Gastroesophageal sphincter (tissue), 4 donors: Measurements from ENCODE around the gene NPDC1. TPM values are rescaled to one million over a fixed set of nuclear protein-coding genes. Genes with fewer than 3 reads are reported as not detected.

ENCODE experiments used
- ATAC-seq: fragments of 150-250 bp; one replicate; pipeline ENCODE4 v1.9.1; 2016; ENCODE audit warnings: mild to moderate bottlenecking, moderate library complexity
- H3K27ac ChIP-seq, 4 donors: fragments of 200-600 bp; sonication (generic) in 3 of 4; 1 replicate in 3 of 4; 2 replicates in 1 of 4; pipeline ENCODE4 v1.5.1; 2016 to 2019
- H3K27me3 ChIP-seq: fragments of 200-600 bp; sonication (generic); one replicate; pipeline ENCODE4 v1.5.1; 2019
- H3K36me3 ChIP-seq, 2 donors: fragments of 200-600 bp; sonication (generic); one replicate each; pipeline ENCODE4 v1.5.1; 2019; ENCODE audit warnings: control low read depth in 1 of 2
- H3K4me1 ChIP-seq, 3 donors: fragments of 200-600 bp; sonication (generic); 1 replicate in 2 of 3; 2 replicates in 1 of 3; pipeline ENCODE4 v1.5.1; 2016 to 2019; ENCODE audit warnings: control low read depth in 2 of 3
- H3K4me3 ChIP-seq, 2 donors: fragments of 200-600 bp; sonication (generic); one replicate each; pipeline ENCODE4 v1.5.1; 2019; ENCODE audit warnings: mild to moderate bottlenecking in 1 of 2, moderate library complexity in 1 of 2
- H3K9me3 ChIP-seq, 3 donors: fragments of 200-600 bp; sonication (generic); one replicate each; pipeline ENCODE4 v1.5.1; 2017 to 2019; ENCODE audit warnings: control low read depth in 2 of 3
- EP300 ChIP-seq: sonication (generic); formaldehyde crosslinking; IDR thresholded peaks from one replicate; pipeline ENCODE4 v1.6.1; 2017; ENCODE audit warnings: antibody characterized with exemption, mild to moderate bottlenecking
- POLR2A ChIP-seq, 2 donors: fragments of 450-650 bp; IDR thresholded peaks; one replicate each; pipeline ENCODE4 v1.6.1; 2017; ENCODE audit warnings: antibody characterized with exemption in 2 of 2, mild to moderate bottlenecking in 2 of 2, moderate library complexity in 1 of 2
- POLR2AphosphoS5 ChIP-seq: sonication (generic); formaldehyde crosslinking; IDR thresholded peaks from one replicate; pipeline ENCODE4 v1.6.1; 2017; ENCODE audit warnings: antibody characterized with exemption
- WGBS, 2 donors: methylation state at CpG; one replicate each; pipeline ENCODE4 v1.1.5; 2018; ENCODE audit warnings: low coverage in 1 of 2; 5-methylcytosine and 5-hydroxymethylcytosine counted together
- total RNA-seq, 4 donors: library from RNA; depleted of rRNA; stranded (reverse); fragments of >200 nt; gene quantifications; one replicate each; pipeline ENCODE4 v1.1.0, GENCODE V29; 2016
- TF ChIP-seq, protein P1 (sequence below), 4 experiments: fragments of 200-600 bp in 2 of 4; fragments of 450-650 bp in 2 of 4; sonication (generic) in 1 of 4; IDR thresholded peaks; one replicate each; pipeline ENCODE4 v1.5.1; 2017 to 2019; ENCODE audit warnings: antibody characterized with exemption in 4 of 4, mild to moderate bottlenecking in 2 of 4, moderate library complexity in 2 of 4

Gene NPDC1
- total RNA-seq, 4 donors from 2014 or later = 50.4 to 69.9 (median 59.5) TPM

GRCh38 chr9:137075275-137075775, 29.3 kb upstream of the NPDC1 start:
- TF ChIP-seq POLR2AphosphoS5 (no peak), POLR2A (IDR thresholded peaks at IDR 0.05) (no peak), EP300 (no peak)
- TF ChIP-seq, protein P1, sequence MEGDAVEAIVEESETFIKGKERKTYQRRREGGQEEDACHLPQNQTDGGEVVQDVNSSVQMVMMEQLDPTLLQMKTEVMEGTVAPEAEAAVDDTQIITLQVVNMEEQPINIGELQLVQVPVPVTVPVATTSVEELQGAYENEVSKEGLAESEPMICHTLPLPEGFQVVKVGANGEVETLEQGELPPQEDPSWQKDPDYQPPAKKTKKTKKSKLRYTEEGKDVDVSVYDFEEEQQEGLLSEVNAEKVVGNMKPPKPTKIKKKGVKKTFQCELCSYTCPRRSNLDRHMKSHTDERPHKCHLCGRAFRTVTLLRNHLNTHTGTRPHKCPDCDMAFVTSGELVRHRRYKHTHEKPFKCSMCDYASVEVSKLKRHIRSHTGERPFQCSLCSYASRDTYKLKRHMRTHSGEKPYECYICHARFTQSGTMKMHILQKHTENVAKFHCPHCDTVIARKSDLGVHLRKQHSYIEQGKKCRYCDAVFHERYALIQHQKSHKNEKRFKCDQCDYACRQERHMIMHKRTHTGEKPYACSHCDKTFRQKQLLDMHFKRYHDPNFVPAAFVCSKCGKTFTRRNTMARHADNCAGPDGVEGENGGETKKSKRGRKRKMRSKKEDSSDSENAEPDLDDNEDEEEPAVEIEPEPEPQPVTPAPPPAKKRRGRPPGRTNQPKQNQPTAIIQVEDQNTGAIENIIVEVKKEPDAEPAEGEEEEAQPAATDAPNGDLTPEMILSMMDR (IDR thresholded peaks at IDR 0.05) = no peak
- 82 to 90% methylated on average over 11 to 12 of the region's 12 CpGs for WGBS, 2 donors
- H3K27ac ChIP-seq = no peak overlapping the region
- no peak for ATAC-seq
- peaks cover 21% of the 10 kb centered on the region for H3K27me3 ChIP-seq
- no peaks in the 10 kb centered on the region for H3K9me3 ChIP-seq
- H3K36me3 ChIP-seq = peaks cover 0 to 20% of the 10 kb centered on the region in 2 donors
- no peak overlapping the region for H3K4me3 ChIP-seq
- H3K4me1 ChIP-seq = peaks cover 0 to 49% (median 19%) of the 10 kb centered on the region in 3 donors

GRCh38 chr9:137074657-137075274, 28.8 kb upstream of the NPDC1 start:
- 77 to 90% methylated on average over 4 to 6 of the region's 12 CpGs for WGBS, 2 donors
- Histone ChIP-seq H3K27me3 (peaks cover 25% of the 10 kb centered on the region), H3K27ac (no peak overlapping the region), H3K4me3 (no peak overlapping the region), H3K4me1 (peaks cover 0 to 52% (median 19%) of the 10 kb centered on the region in 3 donors), H3K36me3 (peaks cover 0 to 14% of the 10 kb centered on the region in 2 donors), H3K9me3 (no peaks in the 10 kb centered on the region)
- no peak for TF ChIP-seq POLR2AphosphoS5
- TF ChIP-seq, protein P1 (IDR thresholded peaks at IDR 0.05) = no peak
- TF ChIP-seq EP300 = no peak
- no peak for TF ChIP-seq POLR2A (IDR thresholded peaks at IDR 0.05)
- no peak for ATAC-seq

GRCh38 chr9:137073992-137074399, 28.0 kb upstream of the NPDC1 start:
- 80 to 90% methylated on average over 1 to 8 of the region's 8 CpGs for WGBS, 2 donors

GRCh38 chr9:137071282-137071681, 25.3 kb upstream of the NPDC1 start:
- peak overlapping the region in 3 of 4 donors; percentile 8 to 70 (median 60) for H3K27ac ChIP-seq
- no peak for ATAC-seq
- TF ChIP-seq EP300 = no peak

More at GRCh38 chr9:137073992-137074399, 28.0 kb upstream of the NPDC1 start:
- no peak for ATAC-seq
- Histone ChIP-seq H3K4me3 (no peak overlapping the region), H3K27me3 (peaks cover 25% of the 10 kb centered on the region), H3K4me1 (peaks cover 0 to 51% (median 13%) of the 10 kb centered on the region in 3 donors), H3K36me3 (peaks cover 0 to 7% of the 10 kb centered on the region in 2 donors), H3K9me3 (no peaks in the 10 kb centered on the region), H3K27ac (no peak overlapping the region)
- no peak for TF ChIP-seq EP300
- TF ChIP-seq, protein P1 (IDR thresholded peaks at IDR 0.05) = no peak
- no peak for TF ChIP-seq POLR2AphosphoS5
- no peak for TF ChIP-seq POLR2A (IDR thresholded peaks at IDR 0.05)

GRCh38 chr9:137070906-137071275, 24.9 kb upstream of the NPDC1 start:
- Histone ChIP-seq H3K36me3 (no peaks in the 10 kb centered on the region), H3K27me3 (peaks cover 25% of the 10 kb centered on the region), H3K27ac (peak overlapping the region in 2 of 4 donors; percentile 60 to 70), H3K9me3 (no peaks in the 10 kb centered on the region), H3K4me3 (peak overlapping the region in 1 of 2 donors; percentile 49), H3K4me1 (peaks cover 0 to 26% (median 0%) of the 10 kb centered on the region in 3 donors)
- peak; percentile 21 for ATAC-seq
- WGBS, 2 donors = 21 to 27% methylated on average over 4 to 6 of the region's 6 CpGs
- TF ChIP-seq, protein P1 (IDR thresholded peaks at IDR 0.05) = peak in 1 of 4 experiments; percentile 19
- TF ChIP-seq EP300 = no peak

More at GRCh38 chr9:137071282-137071681, 25.3 kb upstream of the NPDC1 start:
- no peak overlapping the region for H3K4me3 ChIP-seq
- H3K4me1 ChIP-seq = peaks cover 0 to 26% (median 0%) of the 10 kb centered on the region in 3 donors
- no peaks in the 10 kb centered on the region for H3K9me3 ChIP-seq
- WGBS, 2 donors = no CpG with 5 or more reads among the region's 2 CpGs
- H3K27me3 ChIP-seq = peaks cover 25% of the 10 kb centered on the region
- H3K36me3 ChIP-seq = no peaks in the 10 kb centered on the region
